HS-27A (cell line): Measurements from ENCODE around the gene GARRE1.
"Not testable (repeated sequence)": the region's sequence is repeated elsewhere in the genome, so short reads cannot be mapped to it uniquely, and the experiment has no call there.

Source experiments
- DNase-seq: peaks from one replicate; pipeline ENCODE4 v3.0.0-alpha.2; 2012; ENCODE audit warnings: low read depth, missing footprints

Gene GARRE1

GRCh38 chr19:34232566-34233481, 21.5 kb upstream of the GARRE1 start:
- DNase-seq = peak; percentile 99

GRCh38 chr19:34235425-34235940, 18.9 kb upstream of the GARRE1 start:
- DNase-seq = no peak

- DNase-seq = no peak
These were observed 18.0 kb upstream of the GARRE1 start for GRCh38 chr19:34236035-34236987.

- DNase-seq = no peak
These were observed 17.1 kb upstream of the GARRE1 start for GRCh38 chr19:34237283-34237682.

- DNase-seq = no peak
These were observed 16.4 kb upstream of the GARRE1 start for GRCh38 chr19:34237939-34238338.

GRCh38 chr19:34241513-34242337, 12.6 kb upstream of the GARRE1 start:
- DNase-seq = no peak

GRCh38 chr19:34243138-34243875, 11.0 kb upstream of the GARRE1 start:
- not testable (repeated sequence) for DNase-seq

GRCh38 chr19:34243876-34244578, 10.3 kb upstream of the GARRE1 start:
- DNase-seq = no peak

- DNase-seq = no peak
These were observed 9.6 kb upstream of the GARRE1 start for GRCh38 chr19:34244611-34245299.

GRCh38 chr19:34246340-34246739, 8.0 kb upstream of the GARRE1 start:
- DNase-seq = no peak

GRCh38 chr19:34248941-34249340, 5.4 kb upstream of the GARRE1 start:
- DNase-seq = no peak

- DNase-seq = not testable (repeated sequence)
These were observed 1.2 kb upstream of the GARRE1 start for GRCh38 chr19:34253167-34253566.

GRCh38 chr19:34253681-34254045, 691 bp upstream of the GARRE1 start:
- DNase-seq = not testable (repeated sequence)

GRCh38 chr19:34254698-34255432, 511 bp downstream of the GARRE1 start:
- no peak for DNase-seq

GRCh38 chr19:34255546-34255945, 1.2 kb downstream of the GARRE1 start:
- DNase-seq = no peak

GRCh38 chr19:34256835-34257558, 2.6 kb downstream of the GARRE1 start:
- no peak for DNase-seq

GRCh38 chr19:34257559-34257924, 3.2 kb downstream of the GARRE1 start:
- no peak for DNase-seq

- DNase-seq = no peak
These were observed 5.2 kb downstream of the GARRE1 start for GRCh38 chr19:34259367-34260095.
